Nucleus accumbens (tissue), 56 donors: ENCODE measurements around the gene WNK1.

Source experiments
- DNase-seq, 56 donors: peaks; one replicate each; lab custom pipeline; 2025; lab: John Stamatoyannopoulos, UW

WNK1 gene

GRCh38 chr12:936377-937345, 184.3 kb downstream of the WNK1 start:
- no peak for DNase-seq

GRCh38 chr12:938810-939209, 186.4 kb downstream of the WNK1 start:
- no peak for DNase-seq

GRCh38 chr12:943051-943450, 190.7 kb downstream of the WNK1 start:
- DNase-seq, result no peak

- DNase-seq, result no peak
Observed at GRCh38 chr12:944211-944610, 191.8 kb downstream of the WNK1 start.

GRCh38 chr12:946212-946611, 193.8 kb downstream of the WNK1 start:
- DNase-seq, result no peak

GRCh38 chr12:946631-947030, 194.3 kb downstream of the WNK1 start:
- no peak for DNase-seq

- no peak for DNase-seq
Observed at GRCh38 chr12:948238-948637, 195.9 kb downstream of the WNK1 start.

- DNase-seq, result peak; percentile 50 to 100 (median 96)
Observed at GRCh38 chr12:949453-950191, 197.2 kb downstream of the WNK1 start, which contains the start of gene RAD52. TSS of gene RAD52 (minus strand) at chr12:949694. CDS start at chr12:933058, 16,636 bp downstream.

- DNase-seq, result no peak
Observed at GRCh38 chr12:951176-951575, 198.8 kb downstream of the WNK1 start.

- DNase-seq, result no peak
Observed at GRCh38 chr12:953776-954175, 201.4 kb downstream of the WNK1 start.

GRCh38 chr12:954741-955140, 202.4 kb downstream of the WNK1 start:
- no peak for DNase-seq

GRCh38 chr12:955939-956338, 203.6 kb downstream of the WNK1 start:
- no peak for DNase-seq

- peak in 4 of 56 donors; percentile 2 to 13 (median 8) for DNase-seq
Observed at GRCh38 chr12:958588-959123, 206.3 kb downstream of the WNK1 start.
